NCI-H2081 treated with DMSO at 0.1 percent for 48 hours (cell line): Measurements from ENCODE around the gene FUT7.

Experiments used
- DNase-seq: peaks from one replicate; lab custom pipeline; 2025; lab: John Stamatoyannopoulos, UW

FUT7 gene

GRCh38 chr9:136982232-136983051, 49.4 kb downstream of the FUT7 start, which contains the start of gene LCNL1:
TSS of gene LCNL1 (plus strand) at chr9:136982993. CDS start at chr9:136983587, 594 bp downstream.
- no peak for DNase-seq

GRCh38 chr9:136981588-136982231, 50.2 kb downstream of the FUT7 start:
- no peak for DNase-seq

- DNase-seq: no peak
These were observed 51.0 kb downstream of the FUT7 start for GRCh38 chr9:136980669-136981478.
